ENCODE measurements around the gene ACTL7A.
"Not testable (repeated sequence)": the region's sequence is repeated elsewhere in the genome, so short reads cannot be mapped to it uniquely, and the experiment has no call there.

ACTL7A gene

GRCh38 chr9:108880738-108881316 lies 18.8 kb downstream of the ACTL7A start:
- no peak for DNase-seq

- no peak for DNase-seq
These were observed 20.2 kb downstream of the ACTL7A start for GRCh38 chr9:108882052-108882888.

GRCh38 chr9:108883085-108883484 lies 21.0 kb downstream of the ACTL7A start:
- DNase-seq = no peak

GRCh38 chr9:108884701-108885100 lies 22.6 kb downstream of the ACTL7A start:
- DNase-seq = no peak

GRCh38 chr9:108885643-108886348 lies 23.7 kb downstream of the ACTL7A start:
- peak in 1 of 4 experiments; percentile 3 for DNase-seq

GRCh38 chr9:108886594-108887271 lies 24.7 kb downstream of the ACTL7A start:
- not testable (repeated sequence) for DNase-seq

- DNase-seq = no peak
These were observed 27.6 kb downstream of the ACTL7A start for GRCh38 chr9:108889649-108890067.

GRCh38 chr9:108894225-108894997 lies 32.3 kb downstream of the ACTL7A start:
- DNase-seq = no peak

- DNase-seq = no peak
These were observed 35.4 kb downstream of the ACTL7A start for GRCh38 chr9:108897324-108898096.

GRCh38 chr9:108899023-108899695 lies 37.1 kb downstream of the ACTL7A start:
- not testable (repeated sequence) for DNase-seq

- DNase-seq = no peak
These were observed 38.1 kb downstream of the ACTL7A start for GRCh38 chr9:108900176-108900575.

GRCh38 chr9:108903420-108904103 lies 41.5 kb downstream of the ACTL7A start:
- DNase-seq = no peak

GRCh38 chr9:108904161-108904560 lies 42.1 kb downstream of the ACTL7A start:
- no peak for DNase-seq

- DNase-seq = no peak
These were observed 43.4 kb downstream of the ACTL7A start for GRCh38 chr9:108905494-108905893.

GRCh38 chr9:108910402-108910801 lies 48.3 kb downstream of the ACTL7A start:
- no peak for DNase-seq

- DNase-seq = no peak
These were observed 48.8 kb downstream of the ACTL7A start for GRCh38 chr9:108910914-108911313.

GRCh38 chr9:108911820-108912219 lies 49.8 kb downstream of the ACTL7A start:
- no peak for DNase-seq
